HepG2 (cell line): ENCODE results near the gene SYNGAP1. TPM values are rescaled to one million over a fixed set of nuclear protein-coding genes. Genes with fewer than 3 reads are reported as not detected.
A peak's percentile ranks its signal among the peaks of the same experiment; 100 is the strongest.

ENCODE experiments used
- ATRX ChIP-seq: sonication (generic); formaldehyde crosslinking; IDR thresholded peaks from 2 replicates; pipeline ENCODE4 v1.4.0; 2020; ENCODE audit warnings: missing genetic modification reagents, borderline replicate concordance
- CENPT ChIP-seq: sonication (generic); formaldehyde crosslinking; IDR thresholded peaks from 2 replicates; pipeline ENCODE4 v1.8.0; 2022; ENCODE audit warnings: low read depth, mild to moderate bottlenecking, moderate library complexity, missing genetic modification reagents
- CREM ChIP-seq, 2 experiments: sonication (generic) in 1 of 2; formaldehyde crosslinking in 1 of 2; IDR thresholded peaks; 2 replicates each; pipeline versions ENCODE4 v1.4.0 to v1.6.1; 2016 to 2020; ENCODE audit warnings: antibody characterized with exemption in 1 of 2, mild to moderate bottlenecking in 1 of 2, missing genetic modification reagents in 1 of 2
- EZH2 ChIP-seq: conservative IDR thresholded peaks from 2 replicates; pipeline ENCODE4 v1.6.1; 2012; ENCODE audit warnings: mild to moderate bottlenecking, low read depth, low read length, moderate library complexity
- HNF4A ChIP-seq: sonication (generic); formaldehyde crosslinking; IDR thresholded peaks from 2 replicates; pipeline ENCODE4 v1.4.0; 2020; ENCODE audit warnings: missing genetic modification reagents
- JDP2 ChIP-seq: sonication (generic); formaldehyde crosslinking; IDR thresholded peaks from 2 replicates; pipeline ENCODE4 v1.8.1; 2022; ENCODE audit warnings: missing genetic modification reagents, borderline replicate concordance
- JUNB ChIP-seq: sonication (generic); formaldehyde crosslinking; IDR thresholded peaks from 2 replicates; pipeline ENCODE4 v1.8.0; 2022; ENCODE audit warnings: missing genetic modification reagents, mild to moderate bottlenecking, borderline replicate concordance
- KDM1A ChIP-seq: IDR thresholded peaks from 2 replicates; pipeline ENCODE4 v1.6.1; 2016; ENCODE audit warnings: missing compliant biosample characterization
- NFKB2 ChIP-seq: sonication (generic); formaldehyde crosslinking; IDR thresholded peaks from 2 replicates; pipeline ENCODE4 v1.4.0; 2020; ENCODE audit warnings: missing genetic modification reagents, borderline replicate concordance
- PBX2 ChIP-seq: IDR thresholded peaks from 2 replicates; pipeline ENCODE4 v1.6.1; 2016; ENCODE audit warnings: control low read depth
- PCBP2 ChIP-seq: fragments of 200-400 bp; formaldehyde crosslinking; optimal IDR thresholded peaks from 2 replicates; pipeline ENCODE3; 2018; ENCODE audit warnings: low read length, low read depth; ENCODE audit not compliant: poor library complexity, severe bottlenecking
- POLR2A ChIP-seq, 2 experiments: IDR thresholded peaks; 2 replicates each; pipeline ENCODE4 v1.6.1; 2011; ENCODE audit warnings: low read depth in 2 of 2, low read length in 2 of 2, mild to moderate bottlenecking in 1 of 2, moderate library complexity in 1 of 2; ENCODE audit not compliant: insufficient read depth in 1 of 2
- RBM39 ChIP-seq: fragments of 200-400 bp; formaldehyde crosslinking; IDR thresholded peaks from one replicate; pipeline ENCODE4 v1.6.1; 2018; ENCODE audit warnings: antibody characterized with exemption, mild to moderate bottlenecking, low read depth, low read length; ENCODE audit not compliant: poor library complexity, severe bottlenecking
- RCOR2 ChIP-seq: IDR thresholded peaks from 2 replicates; pipeline ENCODE4 v1.6.1; 2016; ENCODE audit warnings: missing biosample characterization, missing genetic modification reagents
- REPIN1 ChIP-seq: sonication (generic); formaldehyde crosslinking; IDR thresholded peaks from 2 replicates; pipeline ENCODE4 v1.8.0; 2022; ENCODE audit warnings: missing genetic modification reagents, low read depth, mild to moderate bottlenecking, borderline replicate concordance
- RXRA ChIP-seq: sonication (generic); formaldehyde crosslinking; IDR thresholded peaks from 2 replicates; pipeline ENCODE4 v1.5.1; 2020; ENCODE audit warnings: missing genetic modification reagents
- RXRB ChIP-seq: IDR thresholded peaks from 2 replicates; pipeline ENCODE4 v1.6.1; 2016; ENCODE audit warnings: borderline replicate concordance, missing genetic modification reagents, missing compliant biosample characterization
- SNRNP70 ChIP-seq: fragments of 200-400 bp; formaldehyde crosslinking; IDR thresholded peaks from 2 replicates; pipeline ENCODE4 v1.6.1; 2017; ENCODE audit warnings: mild to moderate bottlenecking, low read depth, low read length, moderate library complexity
- ZMAT5 ChIP-seq: sonication (generic); formaldehyde crosslinking; IDR thresholded peaks from 2 replicates; pipeline ENCODE4 v1.5.0; 2020; ENCODE audit warnings: mild to moderate bottlenecking, low read depth, missing genetic modification reagents, borderline replicate concordance
- ZNF34 ChIP-seq: sonication (generic); formaldehyde crosslinking; IDR thresholded peaks from 2 replicates; pipeline ENCODE4 v1.4.0; 2020; ENCODE audit warnings: mild to moderate bottlenecking, missing genetic modification reagents, borderline replicate concordance
- ZNF574 ChIP-seq: sonication (generic); formaldehyde crosslinking; IDR thresholded peaks from 2 replicates; pipeline ENCODE4 v1.4.0; 2020; ENCODE audit warnings: missing genetic modification reagents
- ZNF879 ChIP-seq: sonication (generic); formaldehyde crosslinking; IDR thresholded peaks from 2 replicates; pipeline ENCODE4 v1.8.1; 2023; ENCODE audit warnings: missing genetic modification reagents
- polyA plus RNA-seq, 8 experiments: library from polyadenylated mRNA; depleted of rRNA in 3 of 8; stranded (reverse) in 7 of 8; unstranded in 1 of 8; fragments of >200 nt; fragmentation: Illumina TruSeq in 4 of 8; extraction: Trizol in 4 of 8; gene quantifications; 2 replicates each; pipeline versions ENCODE4 v1.2.1 to v1.2.3, GENCODE V29; 2011 to 2016; ENCODE audit warnings: low read depth in 4 of 8, missing spikeins in 1 of 8, mixed read lengths in 1 of 8; ENCODE audit not compliant: insufficient read depth in 1 of 8
- total RNA-seq, 5 experiments: library from RNA; depleted of rRNA; stranded (reverse); fragments of >200 nt; fragmentation: Illumina TruSeq; extraction: Trizol; gene quantifications; 2 replicates each; pipeline ENCODE4 v1.2.3, GENCODE V29; 2016; ENCODE audit warnings: low read depth in 1 of 5

The SYNGAP1 gene
- total and polyA plus RNA-seq, 2 of the 13 experiments (the other 11 are each of a cell fraction or from before 2014, with no cell fraction given): 0.75 to 1.1 TPM

GRCh38 chr6:33410711-33411631, 8.9 kb upstream of the SYNGAP1 start, which contains the start of gene PHF1 (continued):
- TF ChIP-seq PBX2 (CRISPR knock-in tag) (no peak), ZNF574 (CRISPR knock-in tag) (no peak), NFKB2 (CRISPR knock-in tag) (peak; percentile 48; the same call in 1 of the 2 replicates), POLR2A (IDR thresholded peaks at IDR 0.05; ENCODE audit: insufficient read depth in 1 of 2, low read depth in 2 of 2, low read length in 2 of 2) (peak in 1 of 2 experiments; percentile 65; a peak in 1 of 4 replicates), PCBP2 (no peak), ZNF879 (0 out of 2 replicates have a peak, but pooled peaks have one; percentile 23), REPIN1 (no peak), CENPT (CRISPR knock-in tag) (no peak), EZH2 (no peak), ATRX (CRISPR knock-in tag) (no peak), ZNF34 (CRISPR knock-in tag) (no peak), RXRA (peak; percentile 47; the same call in 1 of the 2 replicates), SNRNP70 (no peak), ZMAT5 (CRISPR knock-in tag) (no peak), CREM (IDR thresholded peaks at IDR 0.05) (no peak), CREM (CRISPR knock-in tag; IDR thresholded peaks at IDR 0.05) (no peak), RCOR2 (CRISPR knock-in tag) (no peak), JUNB (CRISPR knock-in tag) (no peak), JDP2 (CRISPR knock-in tag) (no peak), RBM39 (no peak), RXRB (CRISPR knock-in tag) (no peak), KDM1A (CRISPR knock-in tag) (no peak), HNF4A (CRISPR knock-in tag) (no peak)
